Fibroblast of the aortic adventitia (primary cell): ENCODE results near the gene TMEM52. TPM values are rescaled to one million over a fixed set of nuclear protein-coding genes. Genes with fewer than 3 reads are reported as not detected.

Experiments
- DNase-seq: peaks from one replicate; pipeline ENCODE4 v3.0.0-alpha.2; 2010; ENCODE audit warnings: low read depth
- H3K4me3 ChIP-seq: 2 replicates; pipeline ENCODE4 v1.5.1; 2011; ENCODE audit warnings: low read depth, mild to moderate bottlenecking, control low read depth, low read length, moderate library complexity
- CTCF ChIP-seq: IDR thresholded peaks from 2 replicates; pipeline ENCODE4 v1.5.1; 2011; ENCODE audit warnings: mild to moderate bottlenecking, low read length, control low read depth, inconsistent platforms; ENCODE audit not compliant: insufficient read depth
- total RNA-seq: library from RNA; depleted of rRNA; stranded (reverse); fragments of >200 nt; gene quantifications from 2 replicates; pipeline ENCODE4 v1.2.3, GENCODE V29; 2012; ENCODE audit warnings: low replicate concordance

TMEM52 gene
- total RNA-seq, 1 donor, result 0.72 TPM

DNA sequence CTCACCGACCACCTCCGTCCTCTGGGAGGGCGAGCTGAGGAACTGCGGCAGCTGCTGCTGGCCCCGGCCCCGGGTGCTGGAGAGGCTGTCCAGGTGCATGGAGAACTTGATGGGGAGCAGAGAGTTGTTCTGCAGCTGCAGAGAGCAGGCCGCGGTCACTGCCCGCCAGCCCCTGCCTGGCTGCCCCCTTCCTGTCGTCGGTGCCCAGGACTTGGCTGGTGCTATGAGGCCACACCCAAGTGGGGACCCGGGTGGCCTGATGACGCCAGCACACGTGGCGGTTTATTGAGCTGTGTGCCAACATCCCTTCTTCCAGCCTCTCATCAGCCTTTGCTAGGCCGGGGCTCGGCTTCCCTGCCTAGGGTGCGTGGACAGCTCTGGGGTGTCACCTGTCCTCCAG is 5.3 kb upstream of the TMEM52 start:
- no peak for DNase-seq

DNA sequence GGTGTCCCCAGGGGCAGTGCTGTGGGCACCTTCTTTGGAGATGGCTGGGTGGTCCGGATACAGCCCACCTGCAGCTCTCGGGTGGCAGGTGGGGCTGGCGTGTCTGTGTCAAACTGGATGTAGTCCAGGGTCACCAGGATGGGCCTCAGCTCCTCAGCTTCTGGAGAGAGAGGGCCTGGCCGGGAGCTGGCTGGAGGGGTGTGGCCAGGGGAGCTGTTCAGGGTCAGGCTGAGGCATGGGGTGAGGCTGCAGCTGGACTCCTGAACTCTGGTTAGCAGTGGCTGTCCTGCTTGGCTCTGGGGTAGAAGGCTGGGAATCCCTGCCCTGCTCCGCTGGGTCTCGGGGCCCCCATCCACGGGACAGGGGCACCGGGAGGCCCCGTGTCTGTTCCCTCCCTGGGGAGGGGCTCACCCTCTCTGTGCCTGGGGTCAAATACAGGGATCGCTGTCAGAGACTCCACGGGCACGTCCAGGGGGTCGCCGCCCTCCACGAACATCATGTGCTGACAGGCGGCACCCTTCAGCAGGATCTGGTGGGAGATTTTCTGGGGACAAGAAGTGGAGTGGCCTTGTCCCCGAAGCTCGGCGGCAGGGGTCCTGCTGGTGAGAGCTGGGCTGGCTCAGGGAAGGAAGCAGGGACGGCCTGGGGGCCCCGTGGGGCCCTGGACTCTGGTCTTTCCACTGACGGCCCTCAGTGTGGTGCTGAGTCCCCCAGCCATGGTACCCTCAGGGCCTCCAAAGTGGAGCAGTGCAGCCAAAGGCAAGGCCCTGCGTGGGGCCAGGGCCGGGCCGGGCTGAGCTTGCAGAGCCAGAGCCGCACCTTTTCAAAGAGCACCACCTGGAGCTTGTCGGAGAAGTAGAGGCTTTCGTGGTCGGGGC is 4.1 kb upstream of the TMEM52 start:
- DNase-seq, result no peak
- TF ChIP-seq CTCF, result no peak
- H3K4me3 ChIP-seq, result no peak overlapping the region

More for the DNA sequence above, 5.3 kb upstream of the TMEM52 start:
- no peak overlapping the region for H3K4me3 ChIP-seq
- TF ChIP-seq CTCF, result no peak

DNA sequence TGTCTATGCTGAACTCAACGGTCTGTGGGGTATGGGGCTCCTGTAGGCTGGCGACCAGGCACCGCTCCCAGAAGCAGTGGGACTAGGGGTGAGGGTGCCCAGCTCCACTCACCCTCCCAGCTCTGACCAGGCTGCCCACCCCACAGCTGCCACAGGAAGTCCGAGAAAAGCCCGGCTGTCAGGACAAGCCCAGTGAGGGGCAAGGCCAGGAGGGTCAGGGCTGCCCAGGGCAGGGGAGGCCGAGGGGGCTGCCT is 3.5 kb upstream of the TMEM52 start:
- TF ChIP-seq CTCF, result no peak
- DNase-seq, result no peak
- no peak overlapping the region for H3K4me3 ChIP-seq

- DNase-seq, result no peak
- no peak for TF ChIP-seq CTCF
- no peak overlapping the region for H3K4me3 ChIP-seq
Observed at GRCh38 chr1:1921901-1922701, 3.0 kb upstream of the TMEM52 start.

GRCh38 chr1:1921459-1921862 is 2.4 kb upstream of the TMEM52 start:
- no peak for TF ChIP-seq CTCF
- no peak for DNase-seq
- H3K4me3 ChIP-seq, result no peak overlapping the region

DNA sequence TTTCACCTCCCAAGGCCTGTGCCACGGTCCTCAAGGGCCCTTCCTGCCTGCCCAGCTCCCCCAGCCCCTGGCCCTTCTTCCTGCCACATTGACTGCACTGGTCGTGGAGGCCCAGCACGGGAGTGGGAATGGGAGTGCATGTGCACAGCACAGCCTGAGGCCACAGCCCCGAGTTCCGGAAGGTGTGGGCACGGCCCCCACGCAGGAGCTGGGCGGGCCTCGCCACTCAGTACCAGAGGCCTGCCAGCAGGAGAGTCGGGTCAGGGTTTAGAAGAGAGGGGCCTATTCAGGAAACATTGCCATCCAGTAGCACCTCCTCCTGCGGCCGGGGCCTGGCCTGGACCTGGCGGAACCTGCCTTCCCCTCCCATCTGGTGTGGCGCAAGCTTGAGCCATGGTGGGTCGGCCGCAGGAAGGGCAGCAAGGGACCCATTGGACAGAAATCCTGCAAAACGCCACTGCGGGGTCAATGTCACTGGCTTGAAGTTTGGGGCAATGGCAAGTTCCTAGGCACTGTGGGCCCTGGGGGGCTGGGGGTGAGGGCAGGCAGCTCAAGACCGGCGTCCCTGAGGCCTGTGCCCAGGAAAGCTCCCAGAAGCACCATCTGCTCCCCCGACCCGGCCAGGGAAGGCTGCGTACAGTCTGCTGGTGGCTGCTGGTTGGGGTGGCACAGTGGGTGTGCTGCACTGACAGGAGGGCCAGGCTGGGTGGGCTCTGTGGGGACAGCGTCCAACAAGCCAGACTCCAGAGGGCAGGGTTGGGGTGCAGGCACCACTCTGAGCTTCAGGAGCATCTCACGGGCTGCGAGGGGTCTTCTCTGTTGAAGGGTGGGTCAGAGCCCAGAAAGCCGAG is 1.8 kb upstream of the TMEM52 start:
- no peak for TF ChIP-seq CTCF
- H3K4me3 ChIP-seq, result no peak overlapping the region
- DNase-seq, result no peak
